ELR (cell line): ENCODE results near the gene SYNE1.
"Not testable (repeated sequence)": the region's sequence is repeated elsewhere in the genome, so short reads cannot be mapped to it uniquely, and the experiment has no call there.

Experiments
- DNase-seq: peaks from one replicate; pipeline ENCODE4 v3.0.0-alpha.2; 2015; ENCODE audit warnings: low read depth

The SYNE1 gene

DNA sequence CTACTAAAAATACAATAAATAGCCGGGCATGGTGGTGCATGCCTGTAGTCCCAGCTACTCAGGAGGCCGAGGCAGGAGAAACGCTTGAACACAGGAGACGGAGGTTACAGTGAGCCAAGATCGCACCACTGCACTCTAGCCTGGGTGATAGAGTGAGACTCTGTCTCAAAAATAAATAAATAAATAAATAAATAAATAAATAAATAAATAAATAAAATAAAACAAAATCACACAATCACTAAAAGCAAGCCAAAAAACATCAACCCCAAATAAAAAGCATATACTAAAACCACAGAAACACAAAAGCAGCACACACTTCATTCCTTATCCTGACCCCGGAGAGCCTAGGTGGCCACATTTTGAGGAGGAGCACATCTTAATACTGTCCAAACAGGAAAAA is 498.8 kb downstream of the SYNE1 start:
- DNase-seq = not testable (repeated sequence)

- no peak for DNase-seq
Measured at GRCh38 chr6:152136449-152136825, 500.7 kb downstream of the SYNE1 start.

DNA sequence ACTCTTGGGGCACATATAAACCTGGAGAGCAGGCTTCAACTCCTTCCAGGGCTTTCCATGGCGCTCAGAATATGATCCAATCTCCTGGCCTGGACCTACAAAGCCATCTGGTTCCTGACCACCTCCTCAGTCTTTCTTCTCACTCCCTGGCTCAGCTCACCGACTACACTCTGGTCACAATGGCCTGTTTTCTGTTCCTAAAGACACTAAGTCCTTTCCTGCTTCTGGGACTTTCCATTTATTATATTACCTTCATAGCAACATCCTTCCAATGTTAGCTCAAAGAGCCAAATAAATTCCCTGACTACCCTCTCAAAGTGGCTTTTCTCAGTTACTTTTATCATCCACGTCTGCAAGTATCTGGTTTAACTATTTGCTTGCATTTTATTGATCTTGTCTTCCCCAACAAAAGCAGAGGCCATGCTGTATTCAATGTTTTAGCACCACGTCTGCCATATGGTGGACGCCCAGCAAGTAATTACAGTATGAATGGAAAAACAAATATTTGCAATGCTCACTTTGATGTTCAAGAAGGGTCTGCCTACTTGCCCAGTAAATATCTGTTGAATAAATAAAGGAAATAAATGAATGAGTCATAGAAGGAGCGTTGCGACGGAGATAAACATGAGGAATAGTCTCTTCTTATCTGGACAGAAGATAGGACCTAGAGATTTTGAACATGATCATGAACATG is 501.3 kb downstream of the SYNE1 start:
- DNase-seq = no peak

DNA sequence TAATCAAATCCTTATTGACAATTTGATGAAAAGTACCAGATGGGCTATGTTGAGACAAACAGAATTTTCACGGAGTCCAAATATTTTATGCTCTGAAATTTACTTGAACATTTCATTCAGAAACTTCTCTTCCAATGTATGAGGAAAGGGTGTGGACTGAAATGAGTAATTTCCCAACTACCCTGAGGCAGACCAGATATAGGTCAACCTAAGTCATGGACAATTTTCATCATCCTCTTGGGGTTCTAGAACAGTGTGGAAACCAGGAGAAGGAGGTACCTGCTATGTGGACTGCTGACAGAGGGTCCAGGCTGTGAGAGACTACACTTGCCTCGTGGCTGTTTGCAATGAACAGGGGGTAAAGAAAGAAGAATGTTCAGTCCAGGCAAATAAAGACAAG is 506.7 kb downstream of the SYNE1 start:
- peak; percentile 33 for DNase-seq

- no peak for DNase-seq
Measured at GRCh38 chr6:152129691-152130151, 507.4 kb downstream of the SYNE1 start.

GRCh38 chr6:152127432-152128165 is 509.6 kb downstream of the SYNE1 start:
- no peak for DNase-seq

DNA sequence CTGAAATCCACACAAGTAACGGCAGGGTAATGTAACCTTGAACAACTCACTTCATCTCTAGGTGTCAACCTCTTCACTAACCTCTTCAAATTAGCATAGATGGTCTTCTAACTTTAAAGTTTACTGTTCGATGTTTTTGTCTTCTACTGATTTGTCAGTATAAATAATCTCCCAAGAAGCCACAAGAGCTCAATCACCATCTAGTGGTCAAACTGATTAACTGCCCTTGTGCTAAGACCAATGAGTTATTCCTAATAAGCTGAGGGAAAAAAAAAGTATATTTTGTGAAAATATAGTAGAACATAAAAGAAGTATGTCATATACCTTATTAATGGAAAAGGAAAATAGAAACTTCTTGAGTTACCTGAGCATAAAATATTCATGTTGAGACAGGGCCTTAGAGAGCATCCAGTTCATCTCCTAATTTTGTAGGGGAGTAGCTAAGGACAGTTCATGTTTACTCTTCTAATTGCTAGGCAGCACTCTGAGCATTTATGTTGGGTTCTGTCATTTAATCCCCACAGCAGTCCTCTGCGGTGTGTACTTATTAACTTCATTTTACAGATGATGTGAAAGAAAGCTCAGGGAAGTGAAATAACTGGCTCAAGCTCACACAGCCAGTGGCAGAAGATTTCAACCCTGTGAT is 512.6 kb downstream of the SYNE1 start:
- peak; percentile 77 for DNase-seq

DNA sequence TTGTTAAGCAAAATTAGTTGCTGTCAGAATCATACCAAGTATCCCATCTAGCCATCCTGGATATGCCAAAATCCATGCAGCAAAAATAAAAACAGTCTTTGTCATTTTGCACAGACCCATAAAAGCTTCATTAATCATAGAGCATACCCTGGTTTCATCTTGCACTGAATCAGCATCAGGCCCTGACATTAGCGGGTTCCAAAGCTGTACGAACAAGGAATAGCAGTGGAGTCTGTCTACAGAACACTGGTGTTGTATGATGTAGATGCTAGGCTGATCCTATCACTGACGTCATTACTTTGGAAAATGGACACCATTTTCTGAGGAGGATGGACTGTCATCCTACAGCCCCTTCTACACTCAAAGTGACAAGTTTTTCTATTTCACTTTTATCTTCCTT is 514.1 kb downstream of the SYNE1 start:
- no peak for DNase-seq

DNA sequence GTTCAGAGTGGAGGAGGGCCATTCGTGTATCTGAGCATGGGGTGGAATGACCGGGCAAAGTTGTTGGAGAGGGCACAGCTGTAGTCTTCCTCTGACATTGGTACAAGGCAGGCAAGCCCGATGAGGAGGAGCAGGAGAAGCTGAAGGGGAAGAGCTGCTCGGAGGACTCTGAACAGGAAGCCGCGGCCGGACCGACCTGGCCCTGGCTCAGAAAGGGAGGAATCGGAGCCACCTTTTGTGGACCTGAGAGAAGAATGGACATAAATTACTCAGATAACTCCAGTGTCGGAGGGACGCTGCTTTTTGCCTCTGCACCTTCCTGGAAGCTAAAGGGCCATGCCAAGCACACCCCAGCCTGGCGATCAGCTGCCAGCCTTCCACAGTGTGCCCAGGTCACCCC is 514.7 kb downstream of the SYNE1 start:
- DNase-seq = no peak

DNA sequence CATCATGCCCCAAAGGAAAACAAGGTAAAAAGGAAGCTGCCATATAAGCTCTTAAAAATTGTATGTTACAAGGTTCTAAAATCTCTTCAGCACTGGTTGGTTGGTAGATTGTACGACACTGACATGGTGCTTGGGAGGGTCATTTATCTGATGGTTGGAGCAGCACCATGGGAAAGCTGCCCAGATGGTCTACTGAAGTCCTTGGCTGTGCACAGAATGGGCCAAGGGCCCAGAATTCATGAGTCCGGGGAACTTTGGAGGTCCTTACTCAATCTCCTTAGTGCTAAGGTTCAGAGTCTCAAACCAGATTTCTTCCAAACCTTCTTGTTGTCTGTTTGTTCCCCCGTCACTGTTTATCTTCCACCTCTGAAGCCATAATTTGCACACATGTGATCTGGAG is 515.3 kb downstream of the SYNE1 start:
- DNase-seq = no peak

DNA sequence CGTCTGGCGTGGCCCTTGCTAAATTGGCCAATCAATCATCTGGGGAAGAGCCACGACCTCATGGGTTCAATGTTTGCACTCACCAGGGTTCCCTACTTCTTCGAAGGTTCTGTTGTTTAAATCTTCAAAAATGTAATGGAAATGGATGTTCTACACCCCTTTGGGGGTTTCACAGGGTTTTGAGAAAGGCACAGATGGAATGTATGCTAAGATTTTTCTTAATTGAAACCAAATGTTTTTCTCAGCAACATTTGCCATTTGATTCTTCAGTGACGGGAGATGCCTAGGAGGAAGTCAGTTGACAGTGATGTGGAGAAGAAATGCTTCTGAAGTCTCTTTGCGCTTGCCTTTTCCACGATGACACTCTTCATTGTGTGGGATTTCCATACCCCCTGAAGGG is 517.3 kb downstream of the SYNE1 start:
- no peak for DNase-seq

GRCh38 chr6:152118678-152119077 is 518.5 kb downstream of the SYNE1 start:
- peak; percentile 26 for DNase-seq

DNA sequence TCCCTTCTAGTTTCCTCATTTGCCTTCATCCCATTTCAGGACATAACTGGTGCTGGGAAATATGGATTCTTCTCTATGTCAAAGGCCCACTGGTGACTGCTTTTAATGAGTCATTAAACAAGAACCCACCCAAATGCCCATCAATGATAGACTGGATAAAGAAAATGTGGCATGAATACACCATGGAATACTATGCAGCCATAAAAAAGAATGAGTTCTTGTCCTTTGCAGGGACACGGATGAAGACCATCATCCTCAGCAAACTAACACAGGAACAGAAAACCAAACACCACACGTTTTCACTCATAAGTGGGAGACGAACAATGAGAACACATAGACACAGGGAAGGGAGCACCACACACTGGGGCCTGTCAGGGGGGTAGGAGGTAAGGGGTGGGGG is 518.9 kb downstream of the SYNE1 start:
- no peak for DNase-seq

DNA sequence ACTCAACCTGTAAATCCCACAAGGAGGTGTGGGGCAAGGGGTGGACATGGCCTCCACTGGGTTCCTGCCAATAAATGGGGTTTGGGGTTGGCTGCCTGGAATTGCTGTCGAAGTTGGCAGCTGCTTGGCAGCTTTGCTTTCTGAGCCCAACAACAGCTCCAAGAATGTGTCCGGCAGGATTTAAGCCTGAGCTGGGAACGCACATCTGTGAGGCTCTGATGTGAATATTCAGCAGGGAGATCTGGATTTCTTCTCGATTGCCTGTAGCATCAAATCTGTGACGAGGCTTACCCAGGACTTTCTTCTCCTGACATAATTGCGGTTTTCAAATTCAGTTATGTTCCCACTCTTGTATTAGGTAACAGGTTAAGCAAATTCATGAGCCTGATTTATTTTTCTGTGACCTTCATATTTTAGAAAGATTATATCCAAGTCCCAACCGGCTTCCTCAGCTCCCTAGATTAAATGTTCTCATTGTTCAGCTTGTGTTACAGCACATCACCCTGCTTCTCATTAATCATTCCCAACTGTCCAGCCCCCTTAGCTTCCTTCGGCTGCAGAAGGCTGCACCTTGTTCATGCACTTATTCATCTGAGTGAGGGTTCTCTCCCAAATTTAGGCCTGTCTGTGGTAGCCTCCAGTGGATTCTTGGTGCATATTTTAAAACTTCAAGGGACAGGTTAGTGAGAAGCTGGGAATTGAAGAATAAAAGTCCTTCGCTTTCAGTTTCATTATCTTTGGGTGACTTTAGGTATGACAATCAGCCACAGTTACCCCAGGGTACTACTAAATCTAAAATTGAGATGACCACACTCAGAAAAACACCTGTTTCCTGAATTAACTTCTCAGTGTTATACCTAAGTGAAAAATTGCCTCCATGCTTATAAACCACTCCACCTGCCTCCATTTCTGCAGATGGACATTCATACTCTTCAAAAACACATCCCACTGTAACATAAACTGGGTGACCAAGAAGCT is 519.7 kb downstream of the SYNE1 start:
- DNase-seq = no peak

- DNase-seq = no peak
Measured at GRCh38 chr6:152112491-152113261, 524.5 kb downstream of the SYNE1 start.

DNA sequence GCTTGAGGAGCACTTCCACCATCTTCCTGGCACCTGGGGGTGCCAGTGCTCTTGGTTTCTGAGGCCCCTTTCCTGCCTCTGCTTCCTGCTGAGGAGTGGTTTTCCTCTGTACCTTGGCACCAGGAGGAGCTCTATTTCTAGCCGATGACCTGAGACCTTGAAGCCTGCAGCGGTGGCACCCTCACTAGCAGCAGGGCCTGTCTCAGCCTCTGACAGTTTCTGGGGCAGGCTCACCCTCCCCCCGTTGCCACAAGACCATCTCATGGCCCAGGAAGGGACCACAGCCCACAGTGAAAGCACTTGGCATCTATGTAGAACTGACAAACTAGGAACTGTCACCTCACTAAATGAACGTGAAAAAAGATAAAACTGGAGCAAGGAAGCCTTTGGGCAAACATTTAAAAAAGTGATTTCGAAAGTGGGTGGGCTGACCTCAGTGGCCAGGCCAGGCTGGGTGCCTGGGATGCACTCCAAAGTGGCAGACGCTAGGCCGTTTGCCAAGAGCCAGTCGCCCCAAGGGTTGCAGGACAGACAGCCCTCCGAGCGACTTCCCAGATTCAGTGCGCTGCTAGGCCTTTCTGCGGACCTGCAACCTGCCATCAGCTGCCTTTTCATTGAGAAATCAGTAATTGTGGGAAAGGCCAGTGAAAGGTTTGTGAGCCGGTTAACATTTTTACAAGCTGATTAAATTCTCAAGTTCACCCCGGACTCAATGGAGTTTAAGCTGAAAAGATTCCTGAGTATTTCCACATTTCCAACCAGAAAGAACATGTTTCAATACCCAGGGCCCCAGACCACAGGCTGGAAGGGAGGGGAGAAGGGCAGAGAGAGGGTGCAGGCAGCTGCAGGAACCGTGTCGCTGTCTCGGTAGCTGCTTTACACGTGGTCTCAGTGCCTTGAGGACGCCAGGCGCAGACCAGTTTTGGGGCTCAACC is 526.0 kb downstream of the SYNE1 start:
- DNase-seq = no peak

DNA sequence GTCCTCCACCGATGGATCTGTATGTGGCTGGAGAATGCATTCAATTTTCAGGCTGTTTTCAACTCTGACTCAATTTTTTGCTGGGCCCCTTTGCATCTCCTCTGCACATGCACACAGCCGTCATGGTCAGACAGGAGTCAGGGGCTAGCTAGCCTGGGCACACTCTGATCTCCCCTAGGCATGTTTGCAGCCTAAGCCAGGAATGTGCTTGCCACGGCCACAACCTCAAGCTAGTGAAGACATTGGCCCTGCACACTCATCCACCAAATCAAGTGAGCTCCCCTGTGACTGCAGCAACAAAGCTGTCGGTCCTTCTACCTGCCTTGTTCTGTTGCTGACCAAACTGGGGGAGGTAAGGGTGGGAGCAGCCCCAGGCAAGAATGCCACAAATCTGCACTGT is 529.2 kb downstream of the SYNE1 start:
- no peak for DNase-seq

DNA sequence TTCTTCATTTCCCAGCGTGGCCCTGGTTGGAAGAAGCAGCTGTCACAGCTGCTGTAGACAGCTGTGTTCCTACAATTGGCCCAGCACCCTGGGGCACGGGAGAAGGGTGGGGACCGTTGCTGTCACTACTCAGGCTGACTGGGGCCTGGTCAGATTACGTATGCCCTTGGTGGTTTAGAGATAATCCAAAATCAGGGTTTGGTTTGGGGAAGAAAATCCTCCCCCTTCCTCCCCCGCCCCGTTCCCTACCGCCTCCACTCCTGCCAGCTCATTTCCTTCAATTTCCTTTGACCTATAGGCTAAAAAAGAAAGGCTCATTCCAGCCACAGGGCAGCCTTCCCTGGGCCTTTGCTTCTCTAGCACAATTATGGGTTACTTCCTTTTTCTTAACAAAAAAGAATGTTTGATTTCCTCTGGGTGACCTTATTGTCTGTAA is 537.0 kb downstream of the SYNE1 start:
- peak; percentile 76 for DNase-seq

DNA sequence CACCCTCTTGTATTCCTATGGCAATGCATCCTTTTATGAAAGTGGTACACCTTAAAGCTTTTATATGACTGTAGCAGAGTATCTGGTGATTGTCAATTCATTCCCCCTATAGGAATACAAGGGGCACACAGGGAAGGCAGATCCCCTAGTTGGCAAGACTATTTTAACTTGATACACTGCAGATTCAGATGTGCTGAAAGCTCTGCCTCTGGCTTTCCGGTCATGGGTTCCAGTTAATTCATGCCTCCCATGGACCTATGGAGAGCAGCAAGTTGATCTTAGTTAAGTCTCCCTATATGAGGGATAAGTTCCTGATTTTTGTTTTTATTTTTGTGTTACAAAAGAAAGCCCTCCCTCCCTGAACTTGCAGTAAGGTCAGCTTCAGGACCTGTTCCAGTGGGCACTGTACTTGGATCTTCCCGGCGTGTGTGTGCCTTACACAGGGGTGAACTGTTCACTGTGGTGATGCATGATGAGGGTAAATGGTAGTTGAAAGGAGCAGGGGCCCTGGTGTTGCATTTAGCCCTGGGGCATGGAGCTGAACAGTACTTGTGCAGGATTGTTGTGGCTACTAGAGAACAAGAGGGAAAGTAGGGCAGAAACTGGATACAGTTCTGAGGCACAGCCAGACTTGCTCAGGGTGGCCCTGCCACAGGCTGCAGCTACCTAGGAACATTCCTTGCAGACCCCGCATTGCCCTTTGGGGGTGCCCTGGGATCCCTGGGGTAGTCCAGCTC is 537.5 kb downstream of the SYNE1 start:
- peak; percentile 61 for DNase-seq
